GM19452 (cell line): ENCODE measurements around the gene FUNDC1.

ENCODE experiments used
- ATAC-seq: cut with Tn5 transposase; IDR thresholded peaks from one replicate; pipeline ENCODE4 v1.9.1; 2021; ENCODE audit not compliant: unreplicated experiment

The FUNDC1 gene

DNA sequence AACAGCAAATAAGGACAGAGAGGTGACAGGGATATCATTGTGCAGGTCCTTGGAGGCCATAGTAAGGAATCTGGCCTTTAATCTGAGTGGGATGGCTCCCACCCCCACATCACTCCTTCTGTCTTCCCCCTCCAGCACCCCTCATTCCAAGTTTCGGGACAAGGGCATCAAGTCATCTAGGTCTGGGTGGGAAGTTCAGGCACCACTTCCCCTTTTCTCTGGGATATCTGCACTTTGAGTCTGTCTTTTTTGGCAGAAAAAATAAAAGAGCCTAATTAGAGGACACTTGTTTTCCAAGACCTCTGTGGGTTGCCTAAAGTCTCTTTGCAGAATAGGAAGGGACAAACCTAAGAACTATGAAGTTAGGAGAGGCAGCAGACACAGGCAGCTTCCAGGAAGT lies 60.1 kb downstream of the FUNDC1 start:
- ATAC-seq, result no peak

DNA sequence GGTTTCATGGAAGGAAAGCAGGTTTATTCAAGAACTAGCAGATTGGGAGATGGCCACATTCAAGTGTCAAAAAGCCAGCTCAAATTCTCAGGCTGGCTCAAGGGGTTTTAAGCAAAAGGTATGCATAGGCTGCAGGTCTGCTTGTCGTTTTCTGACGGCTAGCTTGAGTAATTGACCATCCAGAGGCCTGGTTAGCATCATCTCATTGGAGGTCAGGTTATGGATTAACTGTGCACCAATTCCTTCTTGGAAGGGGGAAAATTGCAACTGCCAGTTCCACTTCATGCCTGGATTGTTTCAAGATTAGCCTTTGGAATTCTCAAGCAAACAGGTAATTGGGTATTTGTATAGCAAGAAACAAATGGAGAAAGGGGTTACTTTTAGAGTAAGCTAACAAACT lies 62.1 kb downstream of the FUNDC1 start:
- no peak for ATAC-seq

DNA sequence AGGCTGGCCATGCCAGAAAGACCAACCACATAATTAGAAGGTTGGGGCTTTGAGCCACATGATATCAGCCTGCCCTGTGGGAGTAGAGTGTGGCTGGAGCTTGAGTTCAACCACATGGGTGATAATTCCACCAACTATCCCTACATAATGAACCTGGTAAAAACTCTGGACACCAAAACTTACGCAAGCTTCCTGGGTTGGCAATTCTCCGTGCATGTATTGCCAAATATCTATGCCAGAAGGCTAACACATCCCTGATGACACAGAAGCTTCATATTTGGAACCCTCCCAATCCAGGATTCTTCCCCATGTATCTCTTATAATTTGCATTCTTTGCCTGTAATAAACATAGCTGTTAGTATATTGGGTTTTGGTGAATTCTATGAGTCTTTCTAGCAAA lies 68.2 kb downstream of the FUNDC1 start:
- no peak for ATAC-seq
